Keratinocyte (primary cell): ENCODE measurements around the gene GAD1. TPM values are rescaled to one million over a fixed set of nuclear protein-coding genes. Genes with fewer than 3 reads are reported as not detected.
A peak's percentile ranks its signal among the peaks of the same experiment; 100 is the strongest.

Experiments used
- DNase-seq: peaks from one replicate; pipeline ENCODE4 v3.0.0-alpha.2; 2011; ENCODE audit warnings: low read depth, missing footprints, low spot score
- FAIRE-seq: peaks from 2 replicates; lab custom pipeline; 2011; peaks lifted over from hg19 to GRCh38; lab: Jason Lieb, UNC
- H2AFZ ChIP-seq: 2 replicates; pipeline ENCODE4 v1.6.0; 2012; ENCODE audit warnings: low read length, control low read depth, inconsistent platforms; ENCODE audit not compliant: control insufficient read depth
- H3K27ac ChIP-seq: 2 replicates; pipeline ENCODE4 v1.5.1; 2011; ENCODE audit warnings: low read length; ENCODE audit not compliant: control insufficient read depth, insufficient read depth
- H3K27me3 ChIP-seq: 3 replicates; pipeline ENCODE4 v1.6.0; 2011; ENCODE audit warnings: low read length; ENCODE audit not compliant: control insufficient read depth, insufficient read depth; ENCODE audit errors: extremely low read depth
- H3K36me3 ChIP-seq, 2 experiments: 2 replicates in 1 of 2; 3 replicates in 1 of 2; pipeline ENCODE4 v1.5.1; 2011; ENCODE audit warnings: low read length in 2 of 2, mild to moderate bottlenecking in 1 of 2; ENCODE audit not compliant: control insufficient read depth in 2 of 2, insufficient read depth in 2 of 2; ENCODE audit errors: extremely low read depth in 1 of 2
- H3K4me1 ChIP-seq: 3 replicates; pipeline ENCODE4 v1.5.1; 2011; ENCODE audit warnings: low read length; ENCODE audit not compliant: control insufficient read depth, insufficient read depth; ENCODE audit errors: extremely low read depth
- H3K4me2 ChIP-seq: 3 replicates; pipeline ENCODE4 v1.6.0; 2011; ENCODE audit warnings: low read depth, low read length; ENCODE audit not compliant: control insufficient read depth, insufficient read depth; ENCODE audit errors: extremely low read depth
- H3K4me3 ChIP-seq, 3 experiments: fragments of 200-600 bp in 1 of 3; sonication (generic) in 1 of 3; 2 replicates in 2 of 3; 3 replicates in 1 of 3; pipeline ENCODE4 v1.5.1; 2011 to 2016; ENCODE audit warnings: low read length in 3 of 3, mild to moderate bottlenecking in 3 of 3, control low read depth in 2 of 3, inconsistent platforms in 1 of 3, low read depth in 1 of 3, mixed read lengths in 1 of 3, mixed run types in 1 of 3, moderate library complexity in 1 of 3; ENCODE audit not compliant: control insufficient read depth in 2 of 3, insufficient read depth in 2 of 3; ENCODE audit errors: extremely low read depth in 1 of 3
- H3K79me2 ChIP-seq: 2 replicates; pipeline ENCODE4 v1.6.0; 2012; ENCODE audit warnings: low read length; ENCODE audit not compliant: control insufficient read depth, insufficient read depth
- H3K9ac ChIP-seq: 3 replicates; pipeline ENCODE4 v1.6.0; 2011; ENCODE audit warnings: low read length; ENCODE audit not compliant: control insufficient read depth, insufficient read depth; ENCODE audit errors: extremely low read depth
- H3K9me1 ChIP-seq: 3 replicates; pipeline ENCODE4 v1.6.0; 2011; ENCODE audit warnings: low read length; ENCODE audit not compliant: control insufficient read depth, insufficient read depth; ENCODE audit errors: extremely low read depth
- H3K9me3 ChIP-seq: 2 replicates; pipeline ENCODE4 v1.5.1; 2012; ENCODE audit warnings: low read depth, low read length; ENCODE audit not compliant: control insufficient read depth
- H4K20me1 ChIP-seq: 3 replicates; pipeline ENCODE4 v1.6.0; 2011; ENCODE audit warnings: low read length; ENCODE audit not compliant: control insufficient read depth, insufficient read depth; ENCODE audit errors: extremely low read depth
- EZH2 ChIP-seq: IDR thresholded peaks from one replicate; pipeline ENCODE4 v1.6.1; 2012; ENCODE audit warnings: inconsistent platforms, mild to moderate bottlenecking, low read length, moderate library complexity
- dilution Hi-C: fragments of 300-500 bp; cut with MboI; formaldehyde crosslinking; loops from one replicate; pipeline ENCODE4 v1.7.0; 2020; ENCODE audit warnings: low sequenced_read_pairs; ENCODE audit not compliant: extremely low pct_ligation_motif_present
- polyA plus RNA-seq, 5 experiments: library from polyadenylated mRNA; depleted of rRNA in 3 of 5; stranded (reverse) in 3 of 5; stranded (forward) in 1 of 5; unstranded in 1 of 5; fragments of >200 nt; gene quantifications; 1 replicate in 1 of 5; 2 replicates in 3 of 5; 3 replicates in 1 of 5; pipeline versions ENCODE4 v1.2.1 to v1.2.3, GENCODE V29; 2011 to 2012; ENCODE audit warnings: missing spikeins in 2 of 5, low read depth in 1 of 5, low replicate concordance in 1 of 5
- TF ChIP-seq, protein P1 (sequence below), 3 experiments: IDR thresholded peaks in 1 of 3; conservative IDR thresholded peaks in 1 of 3; optimal IDR thresholded peaks in 1 of 3; 2 replicates in 2 of 3; 3 replicates in 1 of 3; pipeline versions ENCODE3 to v1.5.1; 2011; ENCODE audit warnings: low read length in 3 of 3, mild to moderate bottlenecking in 3 of 3, moderate library complexity in 2 of 3, control low read depth in 1 of 3, inconsistent platforms in 1 of 3; ENCODE audit not compliant: insufficient read depth in 2 of 3; ENCODE audit errors: extremely low read depth in 1 of 3

GAD1 gene
- polyA plus RNA-seq, 1 donor (not counting 4 experiments of a cell fraction or from before 2014, with no cell fraction given) = 5.9 TPM

DNA sequence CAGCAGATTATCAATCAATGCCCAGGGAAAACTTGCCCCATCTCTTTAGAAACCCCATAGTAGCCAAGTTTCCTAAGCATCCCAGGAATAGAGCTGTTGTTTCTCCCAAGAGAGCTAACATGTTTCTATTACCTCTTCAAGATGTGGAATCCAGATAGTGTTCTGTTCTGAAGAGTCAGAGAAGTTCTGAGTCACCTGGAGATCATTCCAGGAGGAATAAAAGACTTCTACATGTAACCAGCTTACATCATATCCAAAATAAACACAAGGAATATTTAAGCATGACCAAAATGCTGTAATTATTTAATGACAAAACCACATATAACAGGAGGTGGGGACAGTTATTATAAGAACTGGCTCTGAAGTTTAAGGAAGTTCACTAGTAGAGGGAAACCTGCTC, 61.4 kb downstream of the GAD1 start:
- no peak overlapping the region for H2AFZ ChIP-seq
- H4K20me1 ChIP-seq = no peaks in the 10 kb centered on the region
- H3K4me1 ChIP-seq = peaks cover 11% of the 10 kb centered on the region
- H3K27ac ChIP-seq = no peak overlapping the region
- dilution Hi-C loops = no loop called here
- H3K9me1 ChIP-seq = no peaks in the 10 kb centered on the region
- H3K4me2 ChIP-seq = no peak overlapping the region
- H3K79me2 ChIP-seq = no peaks in the 10 kb centered on the region
- H3K9ac ChIP-seq = no peak overlapping the region
- no peak for DNase-seq
- no peak overlapping the region for H3K4me3 ChIP-seq
- peak; percentile 46 for FAIRE-seq
- H3K36me3 ChIP-seq = no peaks in the 10 kb centered on the region
- no peaks in the 10 kb centered on the region for H3K9me3 ChIP-seq
- TF ChIP-seq, protein P1, sequence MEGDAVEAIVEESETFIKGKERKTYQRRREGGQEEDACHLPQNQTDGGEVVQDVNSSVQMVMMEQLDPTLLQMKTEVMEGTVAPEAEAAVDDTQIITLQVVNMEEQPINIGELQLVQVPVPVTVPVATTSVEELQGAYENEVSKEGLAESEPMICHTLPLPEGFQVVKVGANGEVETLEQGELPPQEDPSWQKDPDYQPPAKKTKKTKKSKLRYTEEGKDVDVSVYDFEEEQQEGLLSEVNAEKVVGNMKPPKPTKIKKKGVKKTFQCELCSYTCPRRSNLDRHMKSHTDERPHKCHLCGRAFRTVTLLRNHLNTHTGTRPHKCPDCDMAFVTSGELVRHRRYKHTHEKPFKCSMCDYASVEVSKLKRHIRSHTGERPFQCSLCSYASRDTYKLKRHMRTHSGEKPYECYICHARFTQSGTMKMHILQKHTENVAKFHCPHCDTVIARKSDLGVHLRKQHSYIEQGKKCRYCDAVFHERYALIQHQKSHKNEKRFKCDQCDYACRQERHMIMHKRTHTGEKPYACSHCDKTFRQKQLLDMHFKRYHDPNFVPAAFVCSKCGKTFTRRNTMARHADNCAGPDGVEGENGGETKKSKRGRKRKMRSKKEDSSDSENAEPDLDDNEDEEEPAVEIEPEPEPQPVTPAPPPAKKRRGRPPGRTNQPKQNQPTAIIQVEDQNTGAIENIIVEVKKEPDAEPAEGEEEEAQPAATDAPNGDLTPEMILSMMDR (optimal IDR thresholded peaks at IDR 0.05 in 1 of 3, IDR thresholded peaks at IDR 0.05 in 1 of 3, conservative IDR thresholded peaks at IDR 0.05 in 1 of 3; ENCODE audit: extremely low read depth in 1 of 3, insufficient read depth in 2 of 3, low read length in 3 of 3) = no peak
- TF ChIP-seq EZH2 = no peak
- no peaks in the 10 kb centered on the region for H3K27me3 ChIP-seq

DNA sequence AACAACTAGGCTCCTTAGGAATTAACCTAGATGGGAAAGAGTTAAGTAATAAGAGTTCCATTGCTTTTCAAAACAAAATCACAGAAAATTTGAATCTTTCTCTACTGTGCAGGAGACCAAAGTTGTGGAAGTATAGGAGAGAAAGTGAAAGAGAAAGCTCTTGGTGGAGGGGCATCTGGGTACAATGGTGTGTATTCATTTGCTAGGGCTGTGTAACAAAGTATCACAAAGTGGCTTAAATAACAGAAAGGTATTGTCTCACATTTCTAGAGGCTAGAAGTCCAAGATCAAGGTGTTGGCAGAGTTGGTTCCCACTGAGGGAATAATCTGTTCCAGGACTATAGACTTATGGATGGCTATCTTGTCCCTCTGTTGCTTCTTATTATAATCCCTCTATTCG, 61.8 kb downstream of the GAD1 start:
- Histone ChIP-seq H4K20me1 (no peaks in the 10 kb centered on the region), H3K79me2 (no peaks in the 10 kb centered on the region), H3K4me2 (peak overlapping the region; percentile 3), H3K4me3 (no peak overlapping the region), H3K27ac (no peak overlapping the region), H3K4me1 (peaks cover 7% of the 10 kb centered on the region), H2AFZ (no peak overlapping the region), H3K9ac (no peak overlapping the region), H3K36me3 (no peaks in the 10 kb centered on the region), H3K9me3 (no peaks in the 10 kb centered on the region), H3K9me1 (no peaks in the 10 kb centered on the region), H3K27me3 (no peaks in the 10 kb centered on the region)
- no peak for TF ChIP-seq EZH2
- TF ChIP-seq, protein P1 (optimal IDR thresholded peaks at IDR 0.05 in 1 of 3, IDR thresholded peaks at IDR 0.05 in 1 of 3, conservative IDR thresholded peaks at IDR 0.05 in 1 of 3; ENCODE audit: extremely low read depth in 1 of 3, insufficient read depth in 2 of 3, low read length in 3 of 3) = no peak
- dilution Hi-C loops = no loop called here
- DNase-seq = no peak
- no peak for FAIRE-seq
